ENCODE results near the gene PRSS27.
"Not testable (repeated sequence)": the region's sequence is repeated elsewhere in the genome, so short reads cannot be mapped to it uniquely, and the experiment has no call there.

Gene PRSS27

GRCh38 chr16:2724816-2725348, 4.9 kb upstream of the PRSS27 start:
- no peak for DNase-seq (ENCODE audit: low read depth in 2 of 2)

- DNase-seq (ENCODE audit: low read depth in 2 of 2) = no peak
Observed at GRCh38 chr16:2724088-2724676, 4.2 kb upstream of the PRSS27 start.

- not testable (repeated sequence) for DNase-seq (ENCODE audit: low read depth in 2 of 2)
Observed at GRCh38 chr16:2721634-2722173, 1.7 kb upstream of the PRSS27 start.

- DNase-seq (ENCODE audit: low read depth in 2 of 2) = peak; percentile 77 to 82
Observed at GRCh38 chr16:2720719-2721633, 952 bp upstream of the PRSS27 start.

GRCh38 chr16:2719328-2720063, 528 bp downstream of the PRSS27 start:
- no peak for DNase-seq (ENCODE audit: low read depth in 2 of 2)

GRCh38 chr16:2717383-2718263, 2.4 kb downstream of the PRSS27 start:
- DNase-seq (ENCODE audit: low read depth in 2 of 2) = no peak

- no peak for DNase-seq (ENCODE audit: low read depth in 2 of 2)
Observed at GRCh38 chr16:2716948-2717347, 3.1 kb downstream of the PRSS27 start.

GRCh38 chr16:2715966-2716885, 3.8 kb downstream of the PRSS27 start:
- no peak for DNase-seq (ENCODE audit: low read depth in 2 of 2)

GRCh38 chr16:2715519-2715918, 4.5 kb downstream of the PRSS27 start:
- DNase-seq (ENCODE audit: low read depth in 2 of 2) = peak; percentile 70 to 73

- no peak for DNase-seq (ENCODE audit: low read depth in 2 of 2)
Observed at GRCh38 chr16:2715064-2715463, 5.0 kb downstream of the PRSS27 start.

- DNase-seq (ENCODE audit: low read depth in 2 of 2) = no peak
Observed at GRCh38 chr16:2713985-2714774, 5.8 kb downstream of the PRSS27 start.

- DNase-seq (ENCODE audit: low read depth in 2 of 2) = no peak
Observed at GRCh38 chr16:2713523-2713922, 6.5 kb downstream of the PRSS27 start.

GRCh38 chr16:2712546-2712945, 7.5 kb downstream of the PRSS27 start:
- DNase-seq (ENCODE audit: low read depth in 2 of 2) = no peak

- no peak for DNase-seq (ENCODE audit: low read depth in 2 of 2)
Observed at GRCh38 chr16:2712063-2712441, 8.0 kb downstream of the PRSS27 start.

GRCh38 chr16:2711370-2712062, 8.5 kb downstream of the PRSS27 start:
- DNase-seq (ENCODE audit: low read depth in 2 of 2) = no peak

GRCh38 chr16:2710711-2711231, 9.3 kb downstream of the PRSS27 start:
- DNase-seq (ENCODE audit: low read depth in 2 of 2) = no peak

- no peak for DNase-seq (ENCODE audit: low read depth in 2 of 2)
Observed at GRCh38 chr16:2710021-2710710, 9.9 kb downstream of the PRSS27 start.

- DNase-seq (ENCODE audit: low read depth in 2 of 2) = no peak
Observed at GRCh38 chr16:2709588-2709984, 10.4 kb downstream of the PRSS27 start.
